Effector memory CD4-positive, alpha-beta T cell (primary cell): ENCODE measurements around the gene SF3B2.
A peak's percentile ranks its signal among the peaks of the same experiment; 100 is the strongest.

Experiments used
- DNase-seq, 3 donors: peaks; one replicate each; pipeline ENCODE4 v3.0.0-alpha.2; 2020
- H3K27ac ChIP-seq: 2 replicates; pipeline ENCODE4 v1.7.0; 2013; ENCODE audit warnings: mild to moderate bottlenecking, low read length, moderate library complexity; ENCODE audit not compliant: insufficient read depth, poor library complexity, severe bottlenecking
- H3K27me3 ChIP-seq: replicated peaks from 2 replicates; pipeline ENCODE4 v1.7.0; 2013; ENCODE audit warnings: mild to moderate bottlenecking, low read length; ENCODE audit not compliant: insufficient read depth, control insufficient read depth, poor library complexity, severe bottlenecking
- H3K36me3 ChIP-seq: 2 replicates; pipeline ENCODE4 v1.7.0; 2013; ENCODE audit warnings: mild to moderate bottlenecking, low read length, moderate library complexity; ENCODE audit not compliant: control insufficient read depth, insufficient read depth
- H3K4me1 ChIP-seq: 2 replicates; pipeline ENCODE4 v1.7.0; 2013; ENCODE audit warnings: low read length, mild to moderate bottlenecking; ENCODE audit not compliant: control insufficient read depth, insufficient read depth, poor library complexity, severe bottlenecking
- H3K4me3 ChIP-seq: 2 replicates; pipeline ENCODE4 v1.7.0; 2013; ENCODE audit warnings: low read length, low read depth, mild to moderate bottlenecking; ENCODE audit not compliant: insufficient read depth, poor library complexity, severe bottlenecking
- H3K9me3 ChIP-seq: 2 replicates; pipeline ENCODE4 v1.7.0; 2013; ENCODE audit warnings: mild to moderate bottlenecking, low read length, moderate library complexity; ENCODE audit not compliant: control insufficient read depth
- total RNA-seq, 3 donors: gene quantifications; one replicate each; lab custom pipeline; 2026; lab: John Stamatoyannopoulos, UW

Gene SF3B2
- total RNA-seq, result 225 to 264 (median 261) reads per million in 3 donors

- Histone ChIP-seq H3K9me3 (no peaks in the 10 kb centered on the region), H3K4me1 (peaks cover 21% of the 10 kb centered on the region), H3K27ac (peak within 1 kb of the TSS; percentile 90), H3K36me3 (peaks cover 27% of the 10 kb centered on the region), H3K4me3 (peak within 1 kb of the TSS; percentile 98), H3K27me3 (peaks cover 2% of the 10 kb centered on the region)
- DNase-seq, result peak; percentile 94 to 95 (median 94)
These were observed at the start of gene SF3B2 for GRCh38 chr11:66051766-66052663. TSS of gene SF3B2 (plus strand) at chr11:66052364. CDS start at chr11:66052385, 21 bp downstream.

- no peak for DNase-seq
- Histone ChIP-seq H3K4me3 (peak overlapping the region; percentile 66), H3K27me3 (no peaks in the 10 kb centered on the region), H3K4me1 (peaks cover 9% of the 10 kb centered on the region), H3K27ac (peak overlapping the region; percentile 80), H3K36me3 (peaks cover 36% of the 10 kb centered on the region), H3K9me3 (no peaks in the 10 kb centered on the region)
These were observed 49.4 kb upstream of the SF3B2 start for GRCh38 chr11:66002648-66003225.

- Histone ChIP-seq H3K27ac (peak overlapping the region; percentile 80), H3K4me3 (no peak overlapping the region), H3K4me1 (peaks cover 9% of the 10 kb centered on the region), H3K27me3 (no peaks in the 10 kb centered on the region), H3K9me3 (no peaks in the 10 kb centered on the region), H3K36me3 (peaks cover 31% of the 10 kb centered on the region)
- no peak for DNase-seq
These were observed 48.9 kb upstream of the SF3B2 start for GRCh38 chr11:66003291-66003690.

GRCh38 chr11:66004186-66004585, 48.0 kb upstream of the SF3B2 start:
- no peak for DNase-seq
- peaks cover 22% of the 10 kb centered on the region for H3K36me3 ChIP-seq
- peaks cover 9% of the 10 kb centered on the region for H3K4me1 ChIP-seq
- H3K4me3 ChIP-seq, result no peak overlapping the region
- no peaks in the 10 kb centered on the region for H3K9me3 ChIP-seq
- H3K27ac ChIP-seq, result no peak overlapping the region
- H3K27me3 ChIP-seq, result no peaks in the 10 kb centered on the region

GRCh38 chr11:66006134-66006890, 45.9 kb upstream of the SF3B2 start:
- no peak for DNase-seq
- Histone ChIP-seq H3K9me3 (no peaks in the 10 kb centered on the region), H3K36me3 (peaks cover 10% of the 10 kb centered on the region), H3K4me1 (peaks cover 5% of the 10 kb centered on the region), H3K27me3 (peaks cover 2% of the 10 kb centered on the region), H3K27ac (no peak overlapping the region), H3K4me3 (no peak overlapping the region)

GRCh38 chr11:66006891-66007176, 45.3 kb upstream of the SF3B2 start:
- no peak overlapping the region for H3K4me3 ChIP-seq

GRCh38 chr11:66007201-66007634, 44.9 kb upstream of the SF3B2 start:
- Histone ChIP-seq H3K27me3 (peaks cover 11% of the 10 kb centered on the region), H3K27ac (no peak overlapping the region), H3K4me3 (no peak overlapping the region), H3K4me1 (peaks cover 11% of the 10 kb centered on the region), H3K36me3 (peaks cover 10% of the 10 kb centered on the region), H3K9me3 (no peaks in the 10 kb centered on the region)
- no peak for DNase-seq

More at GRCh38 chr11:66006891-66007176, 45.3 kb upstream of the SF3B2 start:
- peaks cover 10% of the 10 kb centered on the region for H3K36me3 ChIP-seq
- peaks cover 7% of the 10 kb centered on the region for H3K4me1 ChIP-seq
- no peak for DNase-seq
- no peaks in the 10 kb centered on the region for H3K9me3 ChIP-seq
- H3K27me3 ChIP-seq, result peaks cover 7% of the 10 kb centered on the region
- no peak overlapping the region for H3K27ac ChIP-seq

GRCh38 chr11:66008095-66008467, 44.1 kb upstream of the SF3B2 start:
- no peak for DNase-seq
- H3K4me3 ChIP-seq, result no peak overlapping the region
- peaks cover 7% of the 10 kb centered on the region for H3K4me1 ChIP-seq
- H3K27ac ChIP-seq, result no peak overlapping the region
- H3K9me3 ChIP-seq, result no peaks in the 10 kb centered on the region
- H3K36me3 ChIP-seq, result peaks cover 10% of the 10 kb centered on the region
- peaks cover 17% of the 10 kb centered on the region for H3K27me3 ChIP-seq

- H3K4me3 ChIP-seq, result no peak overlapping the region
- H3K36me3 ChIP-seq, result peaks cover 10% of the 10 kb centered on the region
- H3K27ac ChIP-seq, result no peak overlapping the region
- no peak for DNase-seq
- peaks cover 22% of the 10 kb centered on the region for H3K27me3 ChIP-seq
- peaks cover 6% of the 10 kb centered on the region for H3K4me1 ChIP-seq
- H3K9me3 ChIP-seq, result no peaks in the 10 kb centered on the region
These were observed 43.6 kb upstream of the SF3B2 start for GRCh38 chr11:66008468-66009101.
